Epidermal melanocyte (primary cell): ENCODE data around the gene PAK6.

Experiments used
- DNase-seq: peaks from one replicate; pipeline ENCODE4 v3.0.0; 2011; ENCODE audit warnings: low spot score; ENCODE audit not compliant: insufficient read length

The PAK6 gene

GRCh38 chr15:40309344-40309862, 70.5 kb downstream of the PAK6 start:
- DNase-seq = no peak

GRCh38 chr15:40310001-40310959, 71.4 kb downstream of the PAK6 start:
- no peak for DNase-seq

- no peak for DNase-seq
These were observed 72.1 kb downstream of the PAK6 start for GRCh38 chr15:40310993-40311392.

- DNase-seq = no peak
These were observed 73.7 kb downstream of the PAK6 start for GRCh38 chr15:40312370-40313158.

DNA sequence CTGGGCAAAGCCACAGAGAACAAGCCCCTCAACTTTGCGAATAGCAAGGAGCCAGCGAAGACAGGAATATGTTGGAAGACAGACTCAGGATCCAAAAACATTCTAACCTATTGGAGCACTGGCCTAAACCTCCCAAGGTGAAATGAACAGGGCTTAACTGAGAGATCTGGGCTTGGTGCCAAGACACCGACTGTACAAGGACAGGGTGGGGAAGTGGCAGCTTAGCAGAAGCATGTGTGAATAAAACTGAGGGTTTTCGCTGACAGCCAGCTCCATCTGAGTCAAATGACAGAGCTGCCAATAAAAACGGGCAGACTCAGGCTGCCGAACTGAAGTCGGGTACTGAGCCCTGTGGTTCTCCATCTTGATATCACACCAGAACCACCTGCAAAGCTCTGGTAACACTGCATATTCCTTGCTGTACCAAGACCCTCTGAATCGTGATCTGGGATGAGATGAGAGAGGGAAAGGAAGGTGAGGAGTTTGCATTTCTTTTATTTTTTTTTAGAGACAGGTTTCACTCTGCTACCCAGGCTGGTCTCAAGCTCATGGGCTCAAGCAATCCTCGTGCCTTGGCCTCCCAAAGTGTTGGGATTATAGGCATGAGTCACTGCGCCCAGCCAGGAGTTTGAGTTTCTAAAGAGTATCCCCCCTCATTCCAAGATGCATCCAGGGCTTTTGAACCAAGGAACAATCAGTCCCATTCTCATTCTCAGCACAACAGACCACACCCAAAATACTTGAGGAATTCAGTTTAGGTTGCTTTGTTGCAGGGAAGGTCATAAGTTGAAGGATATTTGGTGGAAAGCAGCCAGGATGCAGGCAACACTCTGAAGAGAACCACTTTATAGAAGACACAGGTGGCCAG, 74.9 kb downstream of the PAK6 start:
- DNase-seq = no peak

DNA sequence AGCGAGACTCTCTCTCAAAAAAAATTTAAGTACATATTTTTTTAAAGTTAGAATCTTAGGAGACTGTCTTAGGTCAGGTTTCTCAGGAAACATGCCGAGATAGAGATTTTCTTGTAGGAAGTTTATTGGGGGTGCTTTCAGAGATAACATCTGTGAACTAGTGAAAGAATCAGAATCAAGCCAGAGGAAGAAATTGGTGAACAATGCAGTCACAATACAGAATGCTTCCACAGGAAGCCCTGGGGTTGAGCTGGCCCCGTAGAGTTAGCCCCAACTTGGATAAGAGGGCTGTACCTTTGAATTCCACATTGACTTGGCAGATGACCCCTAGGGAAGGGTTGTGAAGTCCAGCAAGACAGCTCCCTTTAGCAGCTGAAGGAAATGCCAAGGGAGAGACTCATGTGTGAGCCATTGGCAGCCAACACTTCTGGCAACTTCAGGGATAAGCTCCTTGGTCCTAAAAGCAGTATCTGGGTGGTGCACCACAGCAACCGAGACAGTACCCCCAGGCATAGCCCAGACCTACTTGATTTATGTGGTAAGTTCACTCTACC, 75.9 kb downstream of the PAK6 start:
- DNase-seq = no peak

DNA sequence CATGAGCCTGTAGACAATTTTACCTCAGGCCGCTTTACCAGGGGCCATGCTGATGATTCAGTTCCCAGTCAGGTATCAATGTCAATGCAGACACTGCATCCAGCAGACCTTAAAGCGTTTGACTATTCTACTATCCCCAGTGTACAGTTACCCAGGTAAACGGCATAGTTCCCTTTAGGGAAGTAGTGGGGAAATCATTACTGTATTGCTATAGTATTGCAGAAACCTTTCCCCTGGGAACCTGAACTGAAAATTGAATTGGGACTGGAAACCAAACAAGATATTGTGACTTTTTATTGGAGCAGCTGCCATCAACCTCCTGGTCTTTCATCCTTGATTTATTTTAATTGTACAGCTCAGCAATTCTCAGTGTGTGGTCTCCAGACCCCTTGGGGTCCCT, 78.1 kb downstream of the PAK6 start:
- DNase-seq = no peak

DNA sequence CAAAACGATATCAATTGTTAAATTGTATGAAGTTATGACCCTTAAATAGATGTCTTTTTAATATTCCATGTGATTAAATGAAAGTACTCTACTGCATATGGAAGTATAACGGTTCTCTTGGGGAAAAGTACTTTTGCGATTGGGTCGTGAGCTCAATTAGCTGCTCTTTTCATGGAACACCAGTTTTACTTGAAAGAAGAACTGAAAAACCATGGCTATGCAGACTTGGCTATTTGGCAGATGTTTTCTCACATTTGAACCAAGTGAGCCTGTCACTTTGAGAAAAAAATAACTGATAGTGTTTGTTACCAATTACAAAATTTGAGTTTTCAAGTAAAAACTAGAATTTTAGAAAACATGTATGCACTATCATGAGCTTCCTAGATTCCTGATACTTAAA, 78.7 kb downstream of the PAK6 start:
- no peak for DNase-seq

DNA sequence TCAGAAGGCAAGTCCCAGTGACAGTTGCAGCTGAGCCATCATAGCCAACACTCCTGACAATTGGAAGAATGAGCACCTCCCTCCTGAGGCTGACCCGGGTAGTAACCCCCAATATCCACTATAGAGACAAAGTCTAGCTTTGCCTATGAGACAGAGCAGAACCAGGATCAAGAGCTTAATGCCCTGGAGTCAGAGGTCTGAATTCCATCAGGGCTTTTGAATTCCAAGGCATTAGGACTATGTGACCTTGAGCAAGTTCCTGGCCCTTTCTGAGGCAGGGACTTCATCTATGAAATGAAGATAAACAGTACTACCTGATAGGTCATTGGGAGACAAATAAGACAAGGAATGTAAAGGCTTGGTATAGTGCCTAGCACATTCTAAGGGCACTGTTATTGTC, 81.5 kb downstream of the PAK6 start:
- DNase-seq = no peak

- DNase-seq = peak; percentile 90
These were observed 82.1 kb downstream of the PAK6 start for GRCh38 chr15:40320931-40321371.

DNA sequence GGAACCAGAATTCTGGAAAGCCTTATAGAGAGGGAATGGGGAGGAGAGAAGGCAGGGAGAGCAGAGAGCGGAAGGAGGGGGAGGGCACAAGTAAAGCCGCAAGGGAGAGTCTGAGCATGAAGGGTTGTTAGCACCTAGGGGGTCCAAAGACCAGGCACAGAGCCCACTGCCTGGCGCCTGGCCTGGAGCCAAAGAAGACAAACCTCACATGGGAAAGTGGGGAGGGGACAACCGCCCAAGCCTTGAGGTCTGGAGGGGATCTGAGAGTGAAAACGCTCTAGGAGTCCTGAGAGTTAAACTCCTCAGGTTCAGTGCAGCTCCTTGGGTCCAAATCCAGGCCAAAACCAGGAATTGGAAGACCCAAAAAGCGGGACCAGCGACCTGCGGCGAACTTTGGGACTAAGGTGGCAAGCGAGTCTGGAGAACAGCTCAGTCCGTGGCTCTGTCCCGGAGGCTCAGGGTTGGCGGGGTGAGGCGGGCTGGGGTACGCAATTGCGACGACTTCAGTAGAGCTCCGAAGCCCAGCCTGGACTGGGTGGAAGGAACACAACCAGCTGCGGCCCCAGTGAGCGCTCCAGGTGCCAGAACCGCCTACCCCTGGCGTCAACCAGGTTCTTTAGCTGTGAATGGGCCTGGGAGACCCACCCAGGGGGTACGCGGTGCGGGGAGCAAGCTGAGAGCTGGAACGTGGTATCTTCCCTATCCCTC, 83.8 kb downstream of the PAK6 start:
- DNase-seq = no peak

GRCh38 chr15:40323239-40323952, 84.5 kb downstream of the PAK6 start, which contains the start of gene INAFM2:
TSS of gene INAFM2 (plus strand) at chr15:40323692. CDS start at chr15:40324056, 364 bp downstream.
- peak; percentile 88 for DNase-seq

DNA sequence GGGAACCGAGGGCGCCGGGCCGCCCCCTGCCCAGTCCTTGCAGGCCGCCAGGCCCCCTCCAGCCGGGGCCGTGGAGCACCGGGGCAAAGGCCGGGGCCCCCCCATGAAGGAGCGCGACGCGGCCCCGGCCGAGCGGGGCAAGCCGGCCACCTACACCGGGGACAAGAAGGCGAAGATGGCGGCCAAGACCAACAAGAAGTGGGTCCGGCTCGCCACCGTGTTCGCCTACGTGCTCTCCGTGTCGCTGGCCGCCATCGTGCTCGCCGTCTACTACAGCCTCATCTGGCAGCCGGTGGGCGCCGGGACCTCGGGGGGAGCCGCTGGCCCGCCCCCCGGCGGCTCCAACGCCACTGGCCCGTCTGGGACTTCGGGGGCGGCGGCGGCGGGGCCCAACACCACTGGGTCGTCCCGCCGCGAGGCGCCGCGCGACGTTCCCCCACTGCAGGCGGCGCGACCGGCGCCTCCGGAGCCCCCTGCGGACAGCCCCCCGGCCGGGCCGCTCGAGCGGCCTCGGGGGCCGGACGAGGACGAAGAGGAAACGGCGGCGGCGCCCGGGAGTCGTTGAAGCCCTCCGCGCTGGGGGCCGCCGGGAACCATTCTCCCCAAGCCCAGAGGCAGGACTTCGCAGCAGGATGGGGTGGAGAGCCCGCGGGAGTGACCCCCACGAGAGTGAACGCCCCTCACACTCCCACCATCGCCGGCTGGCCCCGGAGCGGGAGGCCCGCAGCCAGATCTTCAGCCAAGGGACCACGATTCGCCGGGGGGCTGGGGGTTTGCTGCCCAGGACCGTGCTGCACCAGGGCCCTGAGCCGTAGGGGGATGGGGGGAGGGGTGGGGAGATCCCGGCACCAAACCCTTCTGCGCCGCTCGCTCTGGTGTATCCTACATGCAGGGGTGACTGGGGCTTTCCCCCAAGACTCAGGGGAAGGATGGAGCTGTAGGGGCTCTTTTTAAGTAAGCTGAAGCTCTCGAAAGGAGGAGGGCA, 85.4 kb downstream of the PAK6 start:
- DNase-seq = no peak

GRCh38 chr15:40325188-40325587, 86.3 kb downstream of the PAK6 start:
- no peak for DNase-seq

GRCh38 chr15:40325700-40326099, 86.8 kb downstream of the PAK6 start:
- no peak for DNase-seq
